H1 (cell line): ENCODE measurements around the gene STXBP6. TPM values are rescaled to one million over a fixed set of nuclear protein-coding genes. Genes with fewer than 3 reads are reported as not detected.

Experiments
- CTCF ChIA-PET: fragments of 300-600 bp; sonication (Branson Sonifier 250); formaldehyde crosslinking; loops from one replicate; lab custom pipeline; 2021; ENCODE audit not compliant: partially characterized antibody; lab: Charles Lee
- POLR2A ChIA-PET: fragments of 300-600 bp; sonication (Branson Sonifier 250); formaldehyde crosslinking; loops from one replicate; lab custom pipeline; 2021; ENCODE audit warnings: inconsistent platforms; ENCODE audit not compliant: partially characterized antibody; lab: Charles Lee
- DNase-seq, 2 experiments: peaks; one replicate each; pipeline versions ENCODE4 v3.0.0 to v3.0.0-alpha.2; 2010 to 2022; ENCODE audit warnings: low spot score in 2 of 2, low read depth in 1 of 2, mixed read lengths in 1 of 2
- FAIRE-seq: peaks from 2 replicates; lab custom pipeline; 2011; peaks lifted over from hg19 to GRCh38; lab: Jason Lieb, UNC
- H2AFZ ChIP-seq: 2 replicates; pipeline ENCODE4 v1.8.1; 2012; ENCODE audit warnings: low read length, inconsistent platforms
- H2AK5ac ChIP-seq: 2 replicates; pipeline ENCODE4 v1.6.1; 2013; ENCODE audit warnings: low read depth, low read length
- H2BK120ac ChIP-seq: replicated peaks from 2 replicates; pipeline ENCODE3; 2013; ENCODE audit warnings: low read depth, low read length, inconsistent platforms
- H2BK12ac ChIP-seq: 2 replicates; pipeline ENCODE4 v1.6.1; 2013; ENCODE audit warnings: low read depth, low read length
- H2BK15ac ChIP-seq: 2 replicates; pipeline ENCODE4 v1.6.1; 2013; ENCODE audit warnings: low read length
- H2BK20ac ChIP-seq: 2 replicates; pipeline ENCODE4 v1.6.1; 2013; ENCODE audit warnings: low read length
- H2BK5ac ChIP-seq: 2 replicates; pipeline ENCODE4 v1.6.1; 2013; ENCODE audit warnings: low read depth, low read length
- H3K14ac ChIP-seq: 2 replicates; pipeline ENCODE4 v1.6.1; 2013; ENCODE audit warnings: inconsistent platforms; ENCODE audit not compliant: insufficient read length
- H3K18ac ChIP-seq: 2 replicates; pipeline ENCODE4 v1.6.1; 2013; ENCODE audit warnings: low read length; ENCODE audit errors: extremely low read depth
- H3K23ac ChIP-seq: 2 replicates; pipeline ENCODE4 v1.6.1; 2013; ENCODE audit warnings: inconsistent platforms; ENCODE audit not compliant: insufficient read length
- H3K23me2 ChIP-seq: 2 replicates; pipeline ENCODE4 v1.6.1; 2013; ENCODE audit warnings: low read depth, low read length
- H3K27ac ChIP-seq: 2 replicates; pipeline ENCODE4 v1.6.1; 2011; ENCODE audit warnings: low read depth, low read length, inconsistent platforms
- H3K27me3 ChIP-seq, 4 experiments: replicated peaks in 1 of 4; 1 replicate in 1 of 4; 2 replicates in 3 of 4; pipeline versions ENCODE4 v1.6.1 to v1.8.1; 2011 to 2013; ENCODE audit warnings: low read length in 3 of 4, mild to moderate bottlenecking in 3 of 4, inconsistent platforms in 2 of 4, mixed read lengths in 2 of 4, moderate library complexity in 1 of 4; ENCODE audit not compliant: control insufficient read depth in 3 of 4, insufficient read depth in 3 of 4; ENCODE audit errors: extremely low read depth in 1 of 4
- H3K36me3 ChIP-seq, 4 experiments: 2 replicates each; pipeline versions ENCODE4 v1.6.1 to v1.8.1; 2011 to 2013; ENCODE audit warnings: mild to moderate bottlenecking in 4 of 4, low read length in 3 of 4, moderate library complexity in 2 of 4, control low read depth in 1 of 4, inconsistent platforms in 1 of 4; ENCODE audit not compliant: insufficient read depth in 4 of 4, control insufficient read depth in 2 of 4
- H3K4ac ChIP-seq: replicated peaks from 2 replicates; pipeline ENCODE3; 2013; ENCODE audit warnings: low read length, low read depth, mixed read lengths, inconsistent platforms; ENCODE audit not compliant: insufficient read length
- H3K4me1 ChIP-seq, 4 experiments: replicated peaks in 1 of 4; 1 replicate in 1 of 4; 2 replicates in 3 of 4; pipeline versions ENCODE4 v1.6.1 to v1.8.1; 2011 to 2013; ENCODE audit warnings: low read length in 3 of 4, inconsistent platforms in 2 of 4, mixed read lengths in 1 of 4; ENCODE audit not compliant: insufficient read depth in 4 of 4, control insufficient read depth in 3 of 4
- H3K4me2 ChIP-seq, 2 experiments: 2 replicates each; pipeline versions ENCODE4 v1.6.1 to v1.8.1; 2011 to 2013; ENCODE audit warnings: low read depth in 2 of 2, low read length in 2 of 2, control low read depth in 1 of 2, inconsistent platforms in 1 of 2, mild to moderate bottlenecking in 1 of 2; ENCODE audit not compliant: insufficient read depth in 1 of 2
- H3K4me3 ChIP-seq, 4 experiments: fragments of 200-600, 300-600 bp in 1 of 4; sonication (generic), shearing (Covaris generic), sonication (Bioruptor Twin) in 1 of 4; 2 replicates each; pipeline versions ENCODE4 v1.5.1 to v1.8.1; 2011 to 2016; ENCODE audit warnings: low read length in 4 of 4, low read depth in 3 of 4, control low read depth in 2 of 4, inconsistent platforms in 2 of 4, mild to moderate bottlenecking in 2 of 4, mixed read lengths in 1 of 4, moderate library complexity in 1 of 4; ENCODE audit not compliant: insufficient read depth in 2 of 4; ENCODE audit errors: extremely low read depth in 1 of 4
- H3K56ac ChIP-seq: replicated peaks from 2 replicates; pipeline ENCODE3; 2013; ENCODE audit warnings: low read depth, mild to moderate bottlenecking, mixed read lengths, low read length, inconsistent platforms; ENCODE audit not compliant: insufficient read length
- H3K79me1 ChIP-seq: 2 replicates; pipeline ENCODE4 v1.6.1; 2013; ENCODE audit warnings: low read depth, low read length, control low read depth
- H3K79me2 ChIP-seq, 2 experiments: 2 replicates each; pipeline versions ENCODE4 v1.6.1 to v1.8.1; 2012 to 2013; ENCODE audit warnings: low read length in 2 of 2, mild to moderate bottlenecking in 2 of 2, inconsistent platforms in 1 of 2; ENCODE audit not compliant: insufficient read depth in 2 of 2, control insufficient read depth in 1 of 2
- H3K9ac ChIP-seq, 4 experiments: replicated peaks in 1 of 4; 1 replicate in 1 of 4; 2 replicates in 3 of 4; pipeline versions ENCODE4 v1.6.1 to v1.8.1; 2011 to 2013; ENCODE audit warnings: low read depth in 3 of 4, low read length in 3 of 4, control low read depth in 2 of 4, mild to moderate bottlenecking in 2 of 4, moderate library complexity in 2 of 4, inconsistent platforms in 1 of 4; ENCODE audit errors: extremely low read depth in 1 of 4
- H3K9me3 ChIP-seq, 2 experiments: 2 replicates each; pipeline versions ENCODE4 v1.6.1 to v1.8.1; 2012 to 2013; ENCODE audit warnings: mild to moderate bottlenecking in 2 of 2, moderate library complexity in 2 of 2, control low read depth in 1 of 2, inconsistent platforms in 1 of 2, low read depth in 1 of 2, low read length in 1 of 2, mixed read lengths in 1 of 2; ENCODE audit not compliant: insufficient read depth in 2 of 2
- H4K20me1 ChIP-seq, 2 experiments: replicated peaks in 1 of 2; 2 replicates each; pipeline versions ENCODE3 to v1.8.1; 2011 to 2013; ENCODE audit warnings: inconsistent platforms in 2 of 2, low read length in 2 of 2, mild to moderate bottlenecking in 1 of 2; ENCODE audit not compliant: insufficient read depth in 2 of 2, control insufficient read depth in 1 of 2
- H4K5ac ChIP-seq: 2 replicates; pipeline ENCODE4 v1.6.1; 2013; ENCODE audit warnings: low read length, low read depth, mixed read lengths, inconsistent platforms; ENCODE audit not compliant: insufficient read length
- H4K8ac ChIP-seq: 2 replicates; pipeline ENCODE4 v1.8.0; 2013; ENCODE audit warnings: mild to moderate bottlenecking, moderate library complexity, low read length, inconsistent platforms; ENCODE audit not compliant: insufficient read depth; ENCODE audit errors: extremely low read depth
- H4K91ac ChIP-seq: replicated peaks from 2 replicates; pipeline ENCODE3; 2013; ENCODE audit warnings: low read length, mixed read lengths, inconsistent platforms; ENCODE audit not compliant: insufficient read length
- FOSL1 ChIP-seq: IDR thresholded peaks from 2 replicates; pipeline ENCODE4 v1.6.1; 2011; ENCODE audit warnings: mild to moderate bottlenecking, low read depth, low read length, moderate library complexity; ENCODE audit not compliant: insufficient read depth
- SIX5 ChIP-seq: IDR thresholded peaks from 2 replicates; pipeline ENCODE4 v1.6.1; 2011; ENCODE audit warnings: mild to moderate bottlenecking, low read depth, low read length
- SP2 ChIP-seq: IDR thresholded peaks from 2 replicates; pipeline ENCODE4 v1.6.1; 2012; ENCODE audit warnings: mild to moderate bottlenecking, low read length, inconsistent platforms
- SRF ChIP-seq: IDR thresholded peaks from 2 replicates; pipeline ENCODE4 v1.6.1; 2011; ENCODE audit warnings: mild to moderate bottlenecking, low read depth, low read length, moderate library complexity
- WGBS, 2 experiments: shearing (Covaris generic) in 1 of 2; methylation state at CpG; one replicate each; pipeline versions ENCODE4 v1.1.6 to v1.1.7; 2013 to 2015; ENCODE audit warnings: low lambda C conversion rate in 2 of 2, mixed read lengths in 2 of 2, inconsistent platforms in 1 of 2, low coverage in 1 of 2, missing lambda C conversion rate in 1 of 2; ENCODE audit not compliant: insufficient replicate concordance in 2 of 2, insufficient coverage in 1 of 2, insufficient read length in 1 of 2; ENCODE audit errors: extremely low coverage in 1 of 2, missing lambda C conversion rate in 1 of 2; 5-methylcytosine and 5-hydroxymethylcytosine counted together
- polyA plus RNA-seq, 7 experiments: library from polyadenylated mRNA; depleted of rRNA in 3 of 7; stranded (reverse) in 5 of 7; unstranded in 2 of 7; fragments of >200 nt in 5 of 7; fragments of 200-250 nt in 2 of 7; gene quantifications; 1 replicate in 5 of 7; 2 replicates in 1 of 7; 4 replicates in 1 of 7; pipeline versions ENCODE4 v1.2.1 to v1.2.3, GENCODE V29; 2011 to 2013; ENCODE audit warnings: missing spikeins in 2 of 7, mixed read lengths in 2 of 7
- total RNA-seq: library from RNA; stranded (reverse); fragmentation: NEBNext Ultra II Directional; extraction: Animal tissue kit (Norgen Biotek cat#: 25700); gene quantifications from 2 replicates; pipeline ENCODE4 v1.2.1, GENCODE V29; 2021
- TF ChIP-seq, protein P1 (sequence below), 3 experiments: IDR thresholded peaks; 1 replicate in 2 of 3; 2 replicates in 1 of 3; pipeline versions ENCODE4 v1.5.1 to v1.6.1; 2011; ENCODE audit warnings: low read length in 3 of 3, mild to moderate bottlenecking in 3 of 3, inconsistent platforms in 2 of 3, low read depth in 1 of 3, moderate library complexity in 1 of 3; ENCODE audit not compliant: insufficient read depth in 1 of 3; ENCODE audit errors: control extremely low read depth in 1 of 3

The STXBP6 gene
- total and polyA plus RNA-seq, 2 of the 8 experiments (the other 6 are each of a cell fraction or from before 2014, with no cell fraction given), result 9.4 to 18.1 TPM

DNA sequence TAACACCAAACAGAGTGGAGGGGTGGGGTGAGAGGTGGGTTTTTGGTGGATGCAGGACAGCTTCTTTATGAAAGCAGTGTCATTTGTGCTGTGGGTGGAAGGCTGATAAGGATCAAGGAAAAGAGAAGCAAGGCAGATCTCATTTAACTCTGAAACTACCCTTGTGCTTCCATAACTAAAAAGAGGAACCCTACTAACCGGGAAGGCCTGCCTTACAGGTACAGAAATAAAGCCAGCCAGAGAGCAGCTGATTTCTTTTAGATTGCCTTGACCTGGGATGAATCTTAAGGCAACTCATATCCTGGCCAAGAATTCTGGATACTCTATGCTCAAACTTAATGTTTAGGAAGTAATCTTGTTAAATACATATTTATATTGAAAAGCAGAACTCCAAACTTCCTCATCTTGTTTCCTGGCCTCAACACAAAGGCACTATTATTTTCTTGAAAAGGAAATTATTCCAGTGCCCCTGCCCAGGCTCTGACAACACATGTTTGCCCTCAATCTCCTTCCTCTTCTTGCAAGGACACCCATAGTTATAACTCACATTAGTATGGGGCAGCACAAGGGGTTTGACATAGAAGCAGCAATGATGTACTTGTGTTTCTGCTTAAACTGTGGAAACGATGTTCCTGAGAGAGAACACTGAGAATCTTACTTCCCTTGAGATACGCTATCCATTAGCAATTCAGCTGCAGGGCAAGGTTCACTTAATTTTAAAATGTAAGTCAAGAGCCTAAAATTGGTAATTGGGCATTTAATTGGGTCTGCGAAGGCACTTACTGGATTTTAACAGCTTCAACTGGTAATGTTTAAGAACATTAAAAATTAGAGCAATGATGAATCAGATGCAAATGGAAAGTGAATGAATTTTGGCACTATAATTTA, 173.7 kb downstream of the STXBP6 start:
- POLR2A ChIA-PET, result no interaction called here
- no peaks in the 10 kb centered on the region for H3K4me1 ChIP-seq

More for the DNA sequence above, 173.7 kb downstream of the STXBP6 start:
- Histone ChIP-seq H3K79me1 (no peaks in the 10 kb centered on the region), H3K14ac (no peak overlapping the region), H3K36me3 (no peaks in the 10 kb centered on the region), H3K27me3 (no peaks in the 10 kb centered on the region), H2BK12ac (no peak overlapping the region), H3K56ac (no peak overlapping the region), H3K4me2 (no peak overlapping the region), H2AK5ac (no peak overlapping the region), H3K23me2 (no peaks in the 10 kb centered on the region), H3K4me3 (no peak overlapping the region), H2BK5ac (no peak overlapping the region), H3K9ac (no peak overlapping the region), H4K8ac (no peak overlapping the region), H3K79me2 (no peaks in the 10 kb centered on the region), H2AFZ (no peak overlapping the region), H3K4ac (no peak overlapping the region), H3K23ac (no peak overlapping the region), H3K27ac (no peak overlapping the region), H2BK15ac (no peak overlapping the region), H4K5ac (no peak overlapping the region), H3K9me3 (no peaks in the 10 kb centered on the region), H2BK20ac (no peak overlapping the region), H4K20me1 (no peaks in the 10 kb centered on the region), H4K91ac (no peak overlapping the region), H2BK120ac (no peak overlapping the region), H3K18ac (no peak overlapping the region)
- DNase-seq (no peak), FAIRE-seq (no peak)
- WGBS, 2 experiments, result 96% methylated on average over 4 of the region's 4 CpGs; no CpG with 5 or more reads in 1 of the 2 experiments
- TF ChIP-seq SP2 (no peak), SRF (no peak), FOSL1 (no peak), SIX5 (no peak)
- TF ChIP-seq, protein P1, sequence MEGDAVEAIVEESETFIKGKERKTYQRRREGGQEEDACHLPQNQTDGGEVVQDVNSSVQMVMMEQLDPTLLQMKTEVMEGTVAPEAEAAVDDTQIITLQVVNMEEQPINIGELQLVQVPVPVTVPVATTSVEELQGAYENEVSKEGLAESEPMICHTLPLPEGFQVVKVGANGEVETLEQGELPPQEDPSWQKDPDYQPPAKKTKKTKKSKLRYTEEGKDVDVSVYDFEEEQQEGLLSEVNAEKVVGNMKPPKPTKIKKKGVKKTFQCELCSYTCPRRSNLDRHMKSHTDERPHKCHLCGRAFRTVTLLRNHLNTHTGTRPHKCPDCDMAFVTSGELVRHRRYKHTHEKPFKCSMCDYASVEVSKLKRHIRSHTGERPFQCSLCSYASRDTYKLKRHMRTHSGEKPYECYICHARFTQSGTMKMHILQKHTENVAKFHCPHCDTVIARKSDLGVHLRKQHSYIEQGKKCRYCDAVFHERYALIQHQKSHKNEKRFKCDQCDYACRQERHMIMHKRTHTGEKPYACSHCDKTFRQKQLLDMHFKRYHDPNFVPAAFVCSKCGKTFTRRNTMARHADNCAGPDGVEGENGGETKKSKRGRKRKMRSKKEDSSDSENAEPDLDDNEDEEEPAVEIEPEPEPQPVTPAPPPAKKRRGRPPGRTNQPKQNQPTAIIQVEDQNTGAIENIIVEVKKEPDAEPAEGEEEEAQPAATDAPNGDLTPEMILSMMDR (IDR thresholded peaks at IDR 0.05; ENCODE audit: control extremely low read depth in 1 of 3, insufficient read depth in 1 of 3, low read depth in 1 of 3, low read length in 3 of 3), result no peak
- CTCF ChIA-PET, result no interaction called here
